ENCODE measurements around the gene TSC22D3. TPM values are rescaled to one million over a fixed set of nuclear protein-coding genes. Genes with fewer than 3 reads are reported as not detected.

The TSC22D3 gene
- total RNA-seq, 1 donor from 2014 or later, result 32.9 TPM

- TF ChIP-seq CTCF (conservative IDR thresholded peaks at IDR 0.05; ENCODE audit: low read depth, low read length), result no peak
- no peak for DNase-seq (ENCODE audit: low read depth)
- H3K4me3 ChIP-seq (ENCODE audit: low read depth, low read length), result no peak overlapping the region
Measured at GRCh38 chrX:107741404-107741790, 34.2 kb downstream of the TSC22D3 start.

- no peak for TF ChIP-seq CTCF (conservative IDR thresholded peaks at IDR 0.05; ENCODE audit: low read depth, low read length)
- H3K4me3 ChIP-seq (ENCODE audit: low read depth, low read length), result no peak overlapping the region
- DNase-seq (ENCODE audit: low read depth), result no peak
Measured at GRCh38 chrX:107739541-107739940, 36.0 kb downstream of the TSC22D3 start.

GRCh38 chrX:107738768-107739167 lies 36.8 kb downstream of the TSC22D3 start:
- TF ChIP-seq CTCF (conservative IDR thresholded peaks at IDR 0.05; ENCODE audit: low read depth, low read length), result no peak
- H3K4me3 ChIP-seq (ENCODE audit: low read depth, low read length), result no peak overlapping the region
- no peak for DNase-seq (ENCODE audit: low read depth)

- no peak for DNase-seq (ENCODE audit: low read depth)
- H3K4me3 ChIP-seq (ENCODE audit: low read depth, low read length), result no peak overlapping the region
- TF ChIP-seq CTCF (conservative IDR thresholded peaks at IDR 0.05; ENCODE audit: low read depth, low read length), result no peak
Measured at GRCh38 chrX:107738272-107738671, 37.3 kb downstream of the TSC22D3 start.

- H3K4me3 ChIP-seq (ENCODE audit: low read depth, low read length), result no peak overlapping the region
- no peak for DNase-seq (ENCODE audit: low read depth)
- no peak for TF ChIP-seq CTCF (conservative IDR thresholded peaks at IDR 0.05; ENCODE audit: low read depth, low read length)
Measured at GRCh38 chrX:107736781-107737531, 38.6 kb downstream of the TSC22D3 start.

GRCh38 chrX:107734646-107735045 lies 40.9 kb downstream of the TSC22D3 start:
- H3K4me3 ChIP-seq (ENCODE audit: low read depth, low read length), result no peak overlapping the region
- TF ChIP-seq CTCF (conservative IDR thresholded peaks at IDR 0.05; ENCODE audit: low read depth, low read length), result no peak
- DNase-seq (ENCODE audit: low read depth), result no peak

- no peak for DNase-seq (ENCODE audit: low read depth)
- no peak overlapping the region for H3K4me3 ChIP-seq (ENCODE audit: low read depth, low read length)
- TF ChIP-seq CTCF (conservative IDR thresholded peaks at IDR 0.05; ENCODE audit: low read depth, low read length), result no peak
Measured at GRCh38 chrX:107733686-107734085, 41.9 kb downstream of the TSC22D3 start.

Data from epithelial cell of proximal tubule (primary cell).